Subcutaneous abdominal adipose tissue (tissue), 5 donors: ENCODE measurements around the gene CENPP.

Source experiments
- H3K27ac ChIP-seq: one replicate; pipeline ENCODE4 v1.7.0; 2013; ENCODE audit warnings: low read depth, mild to moderate bottlenecking, inconsistent platforms, low read length, moderate library complexity
- H3K27me3 ChIP-seq, 5 donors: one replicate each; pipeline ENCODE4 v1.7.0; 2013; ENCODE audit warnings: low read length in 5 of 5, inconsistent platforms in 1 of 5; ENCODE audit not compliant: control insufficient read depth in 5 of 5, insufficient read depth in 4 of 5
- H3K36me3 ChIP-seq, 5 donors: one replicate each; pipeline ENCODE4 v1.7.0; 2013; ENCODE audit warnings: low read length in 5 of 5; ENCODE audit not compliant: control insufficient read depth in 5 of 5, insufficient read depth in 5 of 5
- H3K4me1 ChIP-seq, 5 donors: one replicate each; pipeline ENCODE4 v1.7.0; 2013; ENCODE audit warnings: low read length in 5 of 5, mild to moderate bottlenecking in 3 of 5, moderate library complexity in 1 of 5; ENCODE audit not compliant: control insufficient read depth in 5 of 5, insufficient read depth in 5 of 5
- H3K4me3 ChIP-seq, 5 donors: one replicate each; pipeline ENCODE4 v1.7.0; 2013; ENCODE audit warnings: low read length in 5 of 5, low read depth in 1 of 5
- H3K9ac ChIP-seq, 5 donors: one replicate each; pipeline ENCODE4 v1.7.0; 2013; ENCODE audit warnings: low read length in 5 of 5, mild to moderate bottlenecking in 4 of 5, moderate library complexity in 3 of 5
- H3K9me3 ChIP-seq, 5 donors: one replicate each; pipeline ENCODE4 v1.7.0; 2013; ENCODE audit warnings: low read length in 5 of 5; ENCODE audit not compliant: control insufficient read depth in 5 of 5
- donor health status: healthy.
- donor health status: healthy.
- donor health status: healthy.
- donor health status: healthy.
- donor health status: healthy.

Gene CENPP

GRCh38 chr9:92508018-92508820, 182.5 kb downstream of the CENPP start:
- Histone ChIP-seq H3K36me3 (peaks cover 0 to 19% (median 13%) of the 10 kb centered on the region in 5 donors), H3K27me3 (no peaks in the 10 kb centered on the region), H3K9ac (peak overlapping the region in 3 of 5 donors; percentile 6 to 38 (median 21)), H3K4me1 (peaks cover 10 to 58% (median 51%) of the 10 kb centered on the region in 5 donors), H3K9me3 (no peaks in the 10 kb centered on the region), H3K27ac (peak overlapping the region; percentile 95), H3K4me3 (peak overlapping the region in 1 of 5 donors; percentile 19)

- no peaks in the 10 kb centered on the region for H3K9me3 ChIP-seq
- no peaks in the 10 kb centered on the region for H3K27me3 ChIP-seq
- peak overlapping the region; percentile 95 for H3K27ac ChIP-seq
- peaks cover 0 to 24% (median 17%) of the 10 kb centered on the region in 5 donors for H3K36me3 ChIP-seq
- H3K4me3 ChIP-seq = no peak overlapping the region
- peaks cover 10 to 49% (median 43%) of the 10 kb centered on the region in 5 donors for H3K4me1 ChIP-seq
- H3K9ac ChIP-seq = no peak overlapping the region
Observed at GRCh38 chr9:92509050-92509449, 183.3 kb downstream of the CENPP start.

GRCh38 chr9:92510747-92511146, 185.0 kb downstream of the CENPP start:
- H3K27ac ChIP-seq = peak overlapping the region; percentile 12
- H3K36me3 ChIP-seq = peaks cover 3 to 36% (median 30%) of the 10 kb centered on the region in 5 donors
- no peak overlapping the region for H3K4me3 ChIP-seq
- H3K27me3 ChIP-seq = no peaks in the 10 kb centered on the region
- no peak overlapping the region for H3K9ac ChIP-seq
- peaks cover 7 to 32% (median 31%) of the 10 kb centered on the region in 5 donors for H3K4me1 ChIP-seq
- H3K9me3 ChIP-seq = no peaks in the 10 kb centered on the region

GRCh38 chr9:92512622-92513021, 186.9 kb downstream of the CENPP start:
- H3K9ac ChIP-seq = no peak overlapping the region
- H3K27ac ChIP-seq = no peak overlapping the region
- no peaks in the 10 kb centered on the region for H3K9me3 ChIP-seq
- no peaks in the 10 kb centered on the region for H3K27me3 ChIP-seq
- no peak overlapping the region for H3K4me3 ChIP-seq
- H3K36me3 ChIP-seq = peaks cover 11 to 47% (median 42%) of the 10 kb centered on the region in 5 donors
- H3K4me1 ChIP-seq = peaks cover 0 to 17% (median 14%) of the 10 kb centered on the region in 5 donors

- no peaks in the 10 kb centered on the region for H3K27me3 ChIP-seq
- no peaks in the 10 kb centered on the region for H3K9me3 ChIP-seq
- no peak overlapping the region for H3K9ac ChIP-seq
- no peak overlapping the region for H3K4me3 ChIP-seq
- no peak overlapping the region for H3K27ac ChIP-seq
- peaks cover 0 to 10% (median 6%) of the 10 kb centered on the region in 5 donors for H3K4me1 ChIP-seq
- H3K36me3 ChIP-seq = peaks cover 14 to 54% (median 49%) of the 10 kb centered on the region in 5 donors
Observed at GRCh38 chr9:92513349-92513748, 187.6 kb downstream of the CENPP start.

GRCh38 chr9:92514635-92515034, 188.9 kb downstream of the CENPP start:
- Histone ChIP-seq H3K9me3 (no peaks in the 10 kb centered on the region), H3K36me3 (peaks cover 14 to 54% (median 52%) of the 10 kb centered on the region in 5 donors), H3K4me3 (no peak overlapping the region), H3K27ac (no peak overlapping the region), H3K27me3 (no peaks in the 10 kb centered on the region), H3K9ac (no peak overlapping the region), H3K4me1 (no peaks in the 10 kb centered on the region)

- no peak overlapping the region for H3K27ac ChIP-seq
- no peaks in the 10 kb centered on the region for H3K9me3 ChIP-seq
- H3K27me3 ChIP-seq = no peaks in the 10 kb centered on the region
- H3K4me3 ChIP-seq = no peak overlapping the region
- no peak overlapping the region for H3K9ac ChIP-seq
- H3K4me1 ChIP-seq = no peaks in the 10 kb centered on the region
- H3K36me3 ChIP-seq = peaks cover 14 to 63% (median 58%) of the 10 kb centered on the region in 5 donors
Observed at GRCh38 chr9:92516521-92516920, 190.8 kb downstream of the CENPP start.

- H3K36me3 ChIP-seq = peaks cover 14 to 63% (median 58%) of the 10 kb centered on the region in 5 donors
- no peaks in the 10 kb centered on the region for H3K9me3 ChIP-seq
- H3K4me1 ChIP-seq = no peaks in the 10 kb centered on the region
- H3K27me3 ChIP-seq = no peaks in the 10 kb centered on the region
- no peak overlapping the region for H3K4me3 ChIP-seq
- H3K9ac ChIP-seq = no peak overlapping the region
- no peak overlapping the region for H3K27ac ChIP-seq
Observed at GRCh38 chr9:92517046-92517445, 191.3 kb downstream of the CENPP start.

GRCh38 chr9:92518199-92518598, 192.4 kb downstream of the CENPP start:
- H3K36me3 ChIP-seq = peaks cover 14 to 56% (median 47%) of the 10 kb centered on the region in 5 donors
- no peak overlapping the region for H3K27ac ChIP-seq
- no peak overlapping the region for H3K4me3 ChIP-seq
- no peak overlapping the region for H3K9ac ChIP-seq
- no peaks in the 10 kb centered on the region for H3K4me1 ChIP-seq
- H3K9me3 ChIP-seq = no peaks in the 10 kb centered on the region
- no peaks in the 10 kb centered on the region for H3K27me3 ChIP-seq

GRCh38 chr9:92520837-92521236, 195.1 kb downstream of the CENPP start:
- Histone ChIP-seq H3K36me3 (peaks cover 11 to 36% (median 30%) of the 10 kb centered on the region in 5 donors), H3K9me3 (no peaks in the 10 kb centered on the region), H3K27ac (no peak overlapping the region), H3K4me1 (no peaks in the 10 kb centered on the region), H3K27me3 (no peaks in the 10 kb centered on the region), H3K9ac (no peak overlapping the region), H3K4me3 (no peak overlapping the region)
